T-helper 9 cell (primary cell): Measurements from ENCODE around the gene WDR33.
"Not testable (repeated sequence)": the region's sequence is repeated elsewhere in the genome, so short reads cannot be mapped to it uniquely, and the experiment has no call there.

Source experiments
- DNase-seq: peaks from one replicate; pipeline ENCODE4 v3.0.0-alpha.2; 2020

The WDR33 gene

DNA sequence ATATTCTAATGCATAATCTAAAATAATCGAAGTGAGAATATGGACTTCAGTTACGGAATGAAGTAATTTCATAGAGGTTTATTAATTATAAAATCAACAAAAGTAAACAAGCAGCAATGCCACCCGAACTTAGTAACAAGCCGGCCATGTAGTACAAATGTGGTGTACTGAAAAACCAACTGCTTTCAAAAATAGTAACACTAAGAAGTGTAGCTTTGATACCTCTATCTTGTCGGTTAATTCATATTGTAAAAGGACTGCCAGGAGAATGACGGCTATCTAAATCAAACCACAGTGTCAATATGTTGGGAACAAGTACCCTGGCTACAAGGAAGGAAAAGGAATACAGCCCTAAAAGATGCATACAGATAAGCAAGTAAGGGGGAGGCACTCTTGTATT, 48.5 kb downstream of the WDR33 start:
- no peak for DNase-seq

DNA sequence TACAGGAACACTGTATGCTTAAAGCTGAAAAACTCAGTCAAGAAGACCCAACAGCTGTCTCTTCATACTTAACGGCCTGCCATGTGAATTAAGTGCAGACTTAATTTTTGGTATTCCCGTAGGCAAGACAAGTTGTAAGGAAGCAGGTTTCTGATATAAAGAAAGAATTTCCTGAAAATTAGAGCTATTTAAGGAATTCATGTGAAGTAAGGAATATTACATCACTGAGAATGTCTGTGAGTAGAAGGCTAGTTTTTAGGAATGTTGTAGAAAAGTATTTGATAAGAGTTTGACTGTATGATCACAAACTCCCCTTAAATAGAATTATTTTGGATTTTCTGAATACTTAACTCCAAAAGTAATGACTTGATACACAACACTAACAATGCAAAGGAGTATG, 51.0 kb downstream of the WDR33 start:
- no peak for DNase-seq

DNA sequence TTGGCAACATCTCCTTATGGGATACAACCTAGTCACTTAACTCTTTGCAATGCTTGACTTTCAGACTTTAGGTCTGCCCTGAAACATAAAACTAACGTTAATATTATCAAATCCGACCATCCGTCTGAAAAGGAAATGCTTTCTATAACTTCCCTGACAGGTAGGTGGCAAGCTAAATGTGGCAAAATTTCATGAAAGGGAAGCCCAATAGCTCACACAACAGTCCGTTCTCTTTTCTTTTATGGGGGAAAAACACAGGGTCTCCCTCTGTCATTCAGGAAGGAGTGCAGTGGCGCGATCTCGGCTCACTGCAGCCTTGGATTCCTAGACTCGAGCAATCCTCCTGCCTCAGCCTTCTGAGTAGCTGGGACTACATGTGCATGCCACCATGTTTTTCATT, 56.8 kb downstream of the WDR33 start:
- DNase-seq: no peak

DNA sequence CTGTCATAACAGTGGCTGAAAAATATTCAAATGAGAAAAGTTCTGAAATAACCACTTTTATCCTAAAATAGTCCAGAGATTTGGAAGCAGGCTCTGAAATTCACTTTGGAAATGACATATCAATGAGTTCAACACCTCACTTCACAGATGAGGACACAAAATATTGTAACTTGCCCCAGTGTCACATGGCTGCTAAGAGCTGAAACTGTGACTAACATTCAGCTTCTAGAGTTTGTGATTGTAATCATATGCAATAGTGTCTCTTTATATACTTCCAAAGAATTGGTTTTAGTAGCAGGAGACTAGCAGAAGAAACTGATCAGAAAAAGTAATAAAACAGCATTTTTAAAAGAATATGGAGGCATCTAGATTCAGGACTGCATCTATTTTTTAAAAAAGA, 57.6 kb downstream of the WDR33 start:
- DNase-seq: no peak

DNA sequence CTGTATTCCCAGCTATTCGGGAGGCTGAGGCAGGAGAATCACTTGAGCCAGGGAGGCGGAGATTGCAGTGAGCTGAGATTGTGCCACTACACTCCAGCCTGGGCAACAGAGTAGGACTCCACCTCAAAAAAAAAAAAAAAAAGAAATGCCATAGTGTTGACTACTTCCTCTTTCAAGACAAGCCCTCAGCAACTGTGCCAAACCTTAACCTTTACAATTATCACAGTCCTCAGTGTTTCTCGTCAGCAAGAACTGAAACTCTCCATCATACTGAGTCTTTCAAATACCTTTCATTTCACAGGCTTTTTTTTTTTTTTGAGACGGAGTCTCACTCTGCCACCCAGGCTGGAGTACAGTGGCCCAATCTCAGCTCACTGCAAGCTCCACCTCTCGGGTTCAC, 61.4 kb downstream of the WDR33 start:
- not testable (repeated sequence) for DNase-seq

DNA sequence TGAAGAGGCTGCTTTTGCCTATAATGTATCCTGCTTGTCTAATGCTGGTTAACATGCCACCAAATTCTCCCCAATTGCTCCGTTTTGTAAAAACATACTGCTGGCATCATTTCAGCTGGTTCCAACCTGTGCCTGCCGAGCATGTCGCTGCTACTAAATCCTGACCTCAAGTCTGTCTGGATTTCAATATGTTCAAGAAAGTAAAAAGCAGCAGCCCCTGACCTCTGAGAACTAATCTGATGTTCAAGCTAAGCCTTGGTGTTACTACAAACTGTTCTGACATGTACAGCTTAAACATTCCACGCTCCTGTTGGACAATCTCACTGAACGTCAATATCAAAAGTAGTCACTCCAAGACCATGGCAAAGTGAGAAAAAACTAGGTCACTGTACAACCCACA, 63.4 kb downstream of the WDR33 start:
- DNase-seq: no peak

DNA sequence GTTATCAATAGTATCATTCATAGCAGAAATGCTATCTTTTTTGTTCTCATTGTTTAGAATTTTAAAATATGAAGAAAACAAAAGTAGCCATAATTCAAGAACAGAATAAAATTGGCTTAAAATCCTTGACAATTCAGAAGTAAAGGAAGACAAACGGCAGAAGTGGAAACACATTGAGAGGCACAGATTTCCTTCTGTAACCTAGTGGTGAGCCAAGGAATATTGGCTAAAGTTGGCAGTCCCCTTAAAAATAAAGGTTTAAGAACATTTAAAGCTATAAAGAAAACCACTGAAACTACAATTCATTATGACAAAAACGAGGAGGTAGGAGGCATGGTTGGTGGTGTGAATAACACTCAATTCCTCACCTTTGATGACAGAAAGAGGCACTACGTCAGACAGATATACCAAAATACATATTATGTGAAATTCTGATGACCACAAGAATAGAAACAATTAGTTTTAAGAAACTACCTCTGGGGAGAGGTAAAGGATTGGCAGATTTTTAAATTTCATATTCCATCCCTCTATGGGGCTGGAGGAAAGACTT, 67.4 kb downstream of the WDR33 start:
- no peak for DNase-seq

DNA sequence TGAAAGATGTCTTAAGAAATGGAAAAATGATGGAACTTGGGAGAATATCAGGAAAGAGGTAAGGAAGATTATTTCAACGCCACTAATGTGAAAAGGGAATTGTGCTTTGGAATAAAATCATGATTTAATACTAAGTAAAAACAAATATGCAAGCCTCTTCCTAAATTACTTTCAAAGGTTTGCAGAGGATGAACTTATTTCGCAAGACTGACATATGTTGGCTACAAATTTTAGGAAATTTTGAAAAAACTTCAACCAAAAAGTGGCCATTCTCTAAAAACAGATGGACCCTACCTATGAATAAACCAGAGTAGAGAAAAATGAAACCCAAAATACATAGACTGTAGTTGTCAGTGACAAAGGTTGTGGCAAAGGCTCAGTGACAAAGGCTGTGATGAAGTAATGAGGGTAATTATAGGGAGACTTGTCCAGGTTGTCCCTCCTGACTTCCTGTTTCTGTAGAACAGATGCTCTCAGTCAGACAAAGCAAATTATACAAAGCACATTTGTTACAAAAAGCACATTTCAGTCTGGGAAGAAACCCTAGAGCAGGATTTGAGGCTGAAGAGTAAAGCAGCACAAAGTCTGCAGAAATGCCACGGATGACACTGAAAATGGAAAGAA, 70.2 kb downstream of the WDR33 start:
- DNase-seq: no peak

DNA sequence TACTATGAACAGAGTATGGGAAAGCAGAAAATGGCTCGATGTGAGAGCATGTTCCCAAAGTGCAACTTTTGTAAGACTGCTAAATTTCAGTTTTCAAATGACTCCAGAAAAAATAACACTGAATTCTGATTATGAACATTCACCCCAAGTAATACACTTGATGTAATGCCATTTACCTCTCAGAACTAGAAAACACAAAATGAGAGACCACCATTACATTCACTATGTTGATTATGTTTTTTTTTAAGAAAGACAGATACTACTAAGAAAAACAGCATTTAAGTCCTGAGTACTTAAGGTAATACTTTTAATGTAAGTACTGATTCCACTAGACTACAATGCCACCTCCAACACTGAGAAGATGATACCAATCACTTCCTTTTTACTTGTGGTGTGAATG, 71.2 kb downstream of the WDR33 start:
- DNase-seq: no peak

DNA sequence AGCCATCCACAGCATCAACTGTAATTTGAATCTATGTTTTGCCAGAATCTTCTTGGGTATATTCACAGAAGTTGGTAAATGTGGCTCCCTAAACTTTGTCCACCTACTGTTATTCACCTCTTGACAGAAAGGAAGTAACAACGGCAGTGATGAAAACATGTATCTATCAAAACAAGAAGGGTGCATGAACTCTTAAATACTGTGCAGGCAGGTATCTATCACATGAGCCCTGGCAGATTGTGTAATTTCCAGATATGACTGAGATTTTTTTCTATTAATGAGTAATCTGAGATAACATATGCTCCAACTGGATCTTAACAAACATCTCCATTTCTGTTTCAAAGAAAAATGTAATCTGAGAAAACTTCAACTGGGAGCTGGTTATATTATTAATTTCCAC, 73.1 kb downstream of the WDR33 start:
- DNase-seq: no peak

DNA sequence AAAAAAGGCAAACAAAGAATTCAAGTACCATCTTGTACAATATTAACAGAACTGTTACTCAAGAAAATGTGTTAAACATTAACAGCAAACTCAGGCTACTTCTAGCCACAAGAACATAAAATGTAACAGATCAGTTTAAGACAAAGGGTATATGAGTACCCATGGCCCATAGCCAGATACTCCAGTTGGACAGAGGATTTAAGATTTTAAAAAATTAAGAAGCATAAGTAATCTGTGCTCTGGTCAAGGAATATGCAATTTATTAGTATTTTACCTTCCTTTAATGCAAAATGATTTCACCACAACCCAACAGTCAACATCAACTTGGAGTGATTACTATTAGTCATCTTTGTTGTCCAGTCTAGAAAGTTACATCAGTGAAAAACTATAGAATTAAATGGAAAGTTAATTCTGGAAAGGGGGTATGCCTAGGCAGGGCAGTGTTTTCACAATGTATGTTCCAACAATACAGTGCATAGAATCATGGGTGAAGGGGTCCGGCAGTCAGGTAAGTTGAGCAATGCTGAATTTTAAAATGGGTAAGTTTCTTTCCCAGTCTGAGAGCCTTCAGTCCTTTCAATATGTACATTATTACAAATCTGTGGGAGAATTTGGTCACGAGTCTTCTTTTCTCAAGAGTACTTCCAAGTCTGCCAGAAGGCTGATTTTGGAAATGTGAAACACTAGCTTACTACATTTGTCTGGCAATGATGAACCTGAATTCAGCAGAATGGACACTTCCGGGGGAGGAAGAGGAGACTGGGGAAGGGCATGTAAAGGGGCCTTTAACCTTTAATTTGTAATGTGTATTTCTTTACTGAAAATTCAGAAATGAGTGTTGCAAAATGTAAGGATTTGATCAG, 75.2 kb downstream of the WDR33 start:
- DNase-seq: no peak

DNA sequence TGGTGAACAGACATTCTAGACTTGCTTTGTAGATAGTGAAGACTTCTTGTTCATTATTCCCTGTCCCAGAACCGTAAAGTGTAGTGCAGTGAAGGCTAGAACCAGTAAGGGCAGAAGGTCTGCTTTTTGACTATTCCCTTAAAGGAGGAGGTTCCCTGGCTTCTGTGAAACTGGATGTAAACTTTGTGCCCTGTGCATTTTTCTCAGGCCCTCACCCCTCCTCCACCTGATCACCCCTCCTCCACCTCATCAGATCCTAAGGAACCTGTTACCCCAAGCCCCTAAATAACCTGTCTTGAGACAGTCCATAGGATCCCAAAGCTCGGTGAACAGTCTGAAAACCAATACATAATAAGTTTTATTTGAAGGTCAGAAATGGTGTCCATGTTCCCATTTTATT, 75.9 kb downstream of the WDR33 start:
- no peak for DNase-seq

DNA sequence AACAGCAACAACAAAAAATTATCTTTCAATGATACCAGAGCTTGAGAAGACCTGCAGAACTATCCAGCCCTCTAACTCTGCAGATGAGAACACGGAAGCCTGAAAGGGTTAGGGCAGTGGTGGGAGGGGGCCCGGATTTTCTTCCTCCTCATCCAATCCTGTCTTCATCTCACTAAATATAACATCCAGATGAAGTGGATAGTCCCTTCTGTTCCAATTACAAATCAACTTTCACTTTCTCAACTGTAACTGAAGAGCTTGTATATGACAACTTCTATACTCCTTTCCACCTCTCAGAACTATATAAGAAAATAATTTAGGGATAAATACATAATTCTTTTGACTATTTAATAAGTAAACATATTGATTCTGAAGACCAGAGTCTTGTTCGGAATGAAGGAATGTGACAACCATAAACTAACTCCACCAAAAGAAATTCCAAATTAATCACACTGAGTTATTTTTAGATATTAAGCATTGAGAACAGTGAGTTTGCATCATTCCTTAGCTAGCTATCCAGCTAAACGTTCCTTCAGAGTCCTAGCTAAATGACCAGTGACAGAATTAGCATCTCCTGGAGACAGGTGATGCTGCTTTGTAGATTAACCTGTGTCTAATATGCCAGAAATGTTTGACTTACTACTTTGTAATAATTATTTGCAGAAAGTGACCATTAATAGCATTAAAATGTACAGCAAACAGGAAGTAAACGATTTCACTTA, 77.0 kb downstream of the WDR33 start:
- no peak for DNase-seq

DNA sequence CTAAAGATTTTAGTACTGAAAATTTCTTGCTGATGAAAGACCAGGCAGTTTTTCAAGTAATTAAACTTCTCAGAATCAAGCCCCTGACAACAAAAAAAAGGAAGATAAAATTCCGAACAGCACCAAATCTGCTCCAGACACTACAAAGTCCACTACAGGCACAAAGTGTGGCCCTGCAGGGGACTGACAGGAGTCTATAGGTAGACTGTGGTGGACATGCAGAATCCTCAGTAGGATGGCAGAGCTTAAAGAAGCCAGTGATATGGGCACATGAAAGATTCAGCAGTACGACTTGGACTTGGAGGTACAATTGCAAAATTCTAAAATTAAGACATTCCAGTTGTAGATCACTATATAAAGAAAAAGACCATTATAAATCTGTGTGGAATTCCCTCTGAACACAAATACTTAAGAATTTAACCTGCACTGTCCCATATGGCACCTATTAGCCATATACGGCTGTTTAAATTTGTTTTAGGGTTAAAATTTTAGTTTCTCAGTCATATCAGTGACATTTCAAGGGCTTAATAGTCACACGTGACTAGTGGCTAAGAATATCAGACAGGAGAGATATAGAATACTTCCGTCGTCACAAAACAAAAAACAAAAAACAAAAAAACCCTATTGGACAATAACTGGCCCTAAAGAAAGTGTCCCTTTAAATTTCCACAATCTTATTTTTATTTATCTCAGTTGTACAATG, 77.7 kb downstream of the WDR33 start:
- no peak for DNase-seq

DNA sequence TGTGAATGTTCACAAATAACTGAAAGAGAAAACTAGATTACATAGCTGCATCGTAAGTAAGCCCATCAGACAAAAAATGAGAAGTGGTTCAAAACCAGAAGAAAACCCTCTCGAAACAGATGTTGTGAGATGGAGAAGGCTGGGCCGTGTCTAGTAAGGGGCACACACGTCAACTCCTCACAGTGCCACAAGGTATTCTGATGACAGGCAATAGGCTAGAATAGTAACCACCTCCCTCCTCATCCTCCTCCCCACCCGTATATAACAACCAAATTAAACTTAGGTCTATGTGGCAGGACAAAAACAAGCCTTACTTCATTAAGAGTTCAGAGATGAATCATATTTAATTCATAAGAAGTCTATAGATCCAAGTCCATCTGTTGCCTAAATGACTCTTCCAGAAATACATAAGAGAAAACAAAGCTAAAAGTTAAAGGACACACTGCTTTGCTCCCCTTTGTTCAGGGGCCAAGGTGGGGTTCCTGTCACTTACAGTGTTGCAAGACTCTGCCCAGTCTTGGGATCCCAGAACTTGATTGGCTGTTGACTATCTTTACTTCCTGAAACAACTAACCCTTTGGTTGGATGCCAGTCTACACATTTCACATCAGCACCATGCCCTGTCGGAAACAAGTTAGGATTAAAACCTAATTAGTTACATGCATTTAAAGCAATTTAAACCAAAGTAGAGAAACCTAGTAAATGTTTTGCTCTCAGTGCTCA, 84.7 kb downstream of the WDR33 start:
- DNase-seq: no peak

DNA sequence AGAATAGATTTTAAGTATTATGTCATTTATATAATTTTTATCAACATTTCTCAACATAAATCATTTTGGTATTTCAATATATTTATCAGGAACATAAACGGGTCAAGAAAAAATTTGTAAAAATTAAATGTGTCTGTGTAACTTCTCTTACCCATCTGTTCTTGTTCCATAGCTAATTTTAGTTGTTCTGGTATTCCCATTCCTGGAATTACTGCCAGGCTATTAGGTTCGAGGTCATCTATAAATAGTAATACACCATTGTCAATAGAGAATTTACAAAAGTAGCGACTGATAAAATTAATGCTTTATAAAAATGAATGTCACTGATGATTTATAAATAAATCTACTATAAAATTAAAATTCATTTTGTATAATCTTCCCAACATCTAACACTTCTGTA, 88.2 kb downstream of the WDR33 start:
- no peak for DNase-seq

DNA sequence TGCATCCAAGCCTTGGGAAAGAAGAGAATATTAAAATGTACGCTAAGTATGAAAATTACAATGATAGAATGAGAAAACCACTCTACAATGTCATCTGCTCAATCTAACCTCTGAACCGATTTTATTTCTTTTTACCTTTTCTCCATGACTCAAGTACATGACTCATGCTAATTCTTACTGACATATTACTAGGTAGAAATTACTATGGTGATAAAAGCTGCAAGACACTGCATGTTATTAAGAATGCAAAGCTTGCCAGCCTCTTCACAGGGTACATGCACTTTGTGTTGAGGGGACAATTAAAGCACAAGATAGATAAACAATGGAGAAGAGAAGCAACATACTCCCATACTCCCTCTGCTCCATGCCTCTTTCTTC, 89.0 kb downstream of the WDR33 start:
- no peak for DNase-seq

DNA sequence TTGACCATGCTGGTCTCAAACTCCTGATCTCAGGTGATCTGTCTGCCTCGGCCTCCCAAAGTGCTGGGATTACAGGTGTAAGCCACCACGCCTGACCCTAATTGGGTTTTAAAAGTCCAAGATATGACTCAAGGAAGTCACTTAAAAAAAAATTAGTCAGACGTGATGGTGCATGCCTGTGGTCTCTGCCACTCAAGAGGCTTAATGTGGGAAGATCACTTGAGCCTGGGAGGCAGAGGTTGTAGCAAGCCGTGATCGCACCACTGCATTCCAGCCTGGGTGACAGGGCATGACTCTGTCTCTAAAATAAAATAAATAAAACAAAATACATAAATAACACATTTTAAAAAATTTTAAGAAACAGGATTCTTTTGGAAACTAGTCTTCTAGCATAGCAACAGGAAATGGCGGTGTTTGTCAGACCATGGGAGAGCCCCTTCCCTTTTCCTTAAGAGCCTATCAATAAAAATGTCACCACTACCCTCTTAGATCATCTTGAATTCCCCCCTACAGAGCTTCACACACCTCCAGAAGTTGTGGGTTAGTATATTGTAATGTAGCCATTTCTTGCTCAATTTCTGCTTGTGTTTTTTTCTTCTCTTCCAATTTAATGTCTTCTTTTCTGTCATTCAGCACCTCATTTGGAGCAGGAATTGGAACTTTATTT, 89.5 kb downstream of the WDR33 start:
- DNase-seq: no peak

DNA sequence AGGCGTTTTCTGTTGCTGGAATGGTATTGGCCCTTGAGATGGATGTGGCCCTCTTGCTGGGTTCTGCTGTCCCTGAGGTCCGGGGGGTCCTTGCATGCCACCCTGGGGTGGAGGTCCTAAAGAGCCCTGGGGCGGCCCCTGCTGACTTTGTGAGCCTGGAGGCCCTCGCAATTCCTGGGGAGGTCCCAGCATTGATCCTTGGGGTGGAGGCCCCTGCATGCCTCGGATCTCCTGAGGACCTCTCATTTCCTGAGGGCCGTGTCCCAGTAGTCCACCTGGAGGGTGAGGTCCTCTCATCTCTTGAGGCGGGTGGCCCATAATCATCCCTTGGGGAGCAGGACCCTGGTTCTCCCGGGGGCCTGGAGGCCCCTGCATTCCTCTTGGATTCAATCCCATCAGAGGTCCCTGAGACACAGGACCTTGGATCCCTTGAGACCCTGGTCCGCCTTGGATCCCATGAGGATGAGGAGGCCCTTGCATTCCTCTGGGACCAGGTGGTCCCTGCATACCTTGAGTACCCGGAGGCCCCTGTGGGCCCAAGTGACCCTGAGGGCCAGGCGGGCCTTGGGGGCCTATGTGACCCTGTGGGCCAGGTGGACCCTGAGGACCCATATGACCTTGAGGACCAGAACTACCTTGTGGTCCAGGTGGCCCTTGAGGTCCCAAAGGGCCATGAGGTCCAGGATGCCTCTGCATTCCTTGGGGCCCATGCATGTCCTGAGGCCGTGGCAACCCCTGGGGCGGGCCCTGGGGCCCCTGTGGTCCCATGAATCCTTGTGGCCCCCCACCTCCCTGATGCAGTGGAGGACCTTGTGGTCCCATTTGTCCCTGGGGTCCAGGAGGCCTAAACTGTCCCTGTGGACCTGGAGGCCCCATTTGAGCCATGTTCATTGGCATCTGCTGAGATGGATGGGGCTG, 91.4 kb downstream of the WDR33 start:
- no peak for DNase-seq

DNA sequence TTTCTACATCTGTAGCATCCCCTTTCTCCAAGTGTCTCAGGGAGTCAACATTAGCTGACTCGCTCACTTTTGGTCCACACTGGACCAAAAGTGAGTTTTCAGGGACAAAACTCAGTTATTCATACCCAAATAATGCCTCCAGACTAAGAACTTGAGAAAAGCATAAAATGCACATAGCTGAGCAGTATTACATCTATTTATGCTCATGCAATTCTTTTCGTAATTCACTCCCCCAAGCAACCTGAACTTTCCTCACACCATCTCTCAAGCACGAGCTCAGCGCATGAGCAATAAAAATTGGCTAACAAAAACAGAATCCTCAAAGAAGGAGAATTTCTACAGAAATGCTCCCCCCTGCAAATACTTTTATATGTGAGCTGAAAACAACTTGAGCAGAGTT, 92.7 kb downstream of the WDR33 start:
- no peak for DNase-seq
